ENCODE data around the gene ISM2. TPM values are rescaled to one million over a fixed set of nuclear protein-coding genes. Genes with fewer than 3 reads are reported as not detected.

Gene ISM2
- total RNA-seq, 2 donors from 2014 or later: 0.59 to 26.6 TPM

GRCh38 chr14:77490347-77490986, 8.1 kb downstream of the ISM2 start:
- Histone ChIP-seq H3K9me3 (no peaks in the 10 kb centered on the region), H3K4me1 (replicated peaks) (no peaks in the 10 kb centered on the region), H3K4me3 (no peak overlapping the region), H3K27ac (no peak overlapping the region), H3K27me3 (replicated peaks; ENCODE audit: insufficient read depth) (no peaks in the 10 kb centered on the region), H3K36me3 (no peaks in the 10 kb centered on the region)
- TF ChIP-seq POLR2AphosphoS5 (IDR thresholded peaks at IDR 0.05): no peak
- TF ChIP-seq CTCF (IDR thresholded peaks at IDR 0.05): no peak
- no peak for TF ChIP-seq POLR2A (IDR thresholded peaks at IDR 0.05)
- intact Hi-C loops (cut with DNase I): no loop called here
- DNase-seq (ENCODE audit: low spot score): no peak
- WGBS: 76% methylated on average over 8 of the region's 8 CpGs

GRCh38 chr14:77489041-77489440, 9.6 kb downstream of the ISM2 start:
- no peaks in the 10 kb centered on the region for H3K4me1 ChIP-seq (replicated peaks)
- TF ChIP-seq POLR2AphosphoS5 (IDR thresholded peaks at IDR 0.05): no peak
- no peak for TF ChIP-seq POLR2A (IDR thresholded peaks at IDR 0.05)
- TF ChIP-seq CTCF (IDR thresholded peaks at IDR 0.05): no peak
- 88% methylated on average over 6 of the region's 6 CpGs for WGBS

GRCh38 chr14:77488558-77488957, 10.1 kb downstream of the ISM2 start:
- Histone ChIP-seq H3K4me3 (no peak overlapping the region), H3K9me3 (no peaks in the 10 kb centered on the region), H3K27me3 (replicated peaks; ENCODE audit: insufficient read depth) (no peaks in the 10 kb centered on the region), H3K4me1 (replicated peaks) (no peaks in the 10 kb centered on the region), H3K27ac (no peak overlapping the region), H3K36me3 (no peaks in the 10 kb centered on the region)
- TF ChIP-seq CTCF (IDR thresholded peaks at IDR 0.05) (no peak), POLR2A (IDR thresholded peaks at IDR 0.05) (no peak)
- no peak for DNase-seq (ENCODE audit: low spot score)
- intact Hi-C loops (cut with DNase I): no loop called here
- 85% methylated on average over 7 of the region's 7 CpGs for WGBS

More at GRCh38 chr14:77489041-77489440, 9.6 kb downstream of the ISM2 start:
- Histone ChIP-seq H3K36me3 (no peaks in the 10 kb centered on the region), H3K27me3 (replicated peaks; ENCODE audit: insufficient read depth) (no peaks in the 10 kb centered on the region), H3K27ac (no peak overlapping the region), H3K4me3 (no peak overlapping the region), H3K9me3 (no peaks in the 10 kb centered on the region)
- no peak for DNase-seq (ENCODE audit: low spot score)
- intact Hi-C loops (cut with DNase I): no loop called here

GRCh38 chr14:77485901-77486678, 12.5 kb downstream of the ISM2 start:
- H3K9me3 ChIP-seq: no peaks in the 10 kb centered on the region
- DNase-seq (ENCODE audit: low spot score): no peak
- WGBS: 93% methylated on average over 7 of the region's 7 CpGs
- H3K27me3 ChIP-seq (replicated peaks; ENCODE audit: insufficient read depth): no peaks in the 10 kb centered on the region
- H3K4me3 ChIP-seq: no peak overlapping the region
- no peaks in the 10 kb centered on the region for H3K36me3 ChIP-seq
- H3K4me1 ChIP-seq (replicated peaks): no peaks in the 10 kb centered on the region
- intact Hi-C loops (cut with DNase I): no loop called here
- TF ChIP-seq POLR2A (IDR thresholded peaks at IDR 0.05) (no peak), CTCF (IDR thresholded peaks at IDR 0.05) (no peak), POLR2AphosphoS5 (IDR thresholded peaks at IDR 0.05) (no peak)
- H3K27ac ChIP-seq: no peak overlapping the region

- no peak for DNase-seq (ENCODE audit: low spot score)
- no peak overlapping the region for H3K4me3 ChIP-seq
- TF ChIP-seq POLR2AphosphoS5 (IDR thresholded peaks at IDR 0.05) (no peak), POLR2A (IDR thresholded peaks at IDR 0.05) (no peak), CTCF (IDR thresholded peaks at IDR 0.05) (no peak)
- H3K4me1 ChIP-seq (replicated peaks): no peaks in the 10 kb centered on the region
- H3K27ac ChIP-seq: no peak overlapping the region
- intact Hi-C loops (cut with DNase I): no loop called here
- H3K36me3 ChIP-seq: no peaks in the 10 kb centered on the region
- H3K9me3 ChIP-seq: no peaks in the 10 kb centered on the region
- 43% methylated on average over 1 of the region's 3 CpGs for WGBS
- no peaks in the 10 kb centered on the region for H3K27me3 ChIP-seq (replicated peaks; ENCODE audit: insufficient read depth)
Measured at GRCh38 chr14:77485256-77485655, 13.4 kb downstream of the ISM2 start.

Data from prostate gland (tissue), 2 donors.